Kidney (tissue), 14 donors: Measurements from ENCODE around the gene LY86. TPM values are rescaled to one million over a fixed set of nuclear protein-coding genes. Genes with fewer than 3 reads are reported as not detected.

Experiments used
- DNase-seq, 5 donors: peaks; one replicate each; pipeline ENCODE4 v3.0.0-alpha.2; 2013 to 2020
- FAIRE-seq: peaks from 2 replicates; lab custom pipeline; 2012; peaks lifted over from hg19 to GRCh38; lab: Jason Lieb, UNC
- H3K27ac ChIP-seq, 2 donors: one replicate each; pipeline ENCODE4 v1.7.0; 2013; ENCODE audit warnings: low read depth in 2 of 2, low read length in 2 of 2, inconsistent platforms in 1 of 2
- H3K27me3 ChIP-seq: one replicate; pipeline ENCODE4 v1.7.1; 2013; ENCODE audit warnings: low read length, inconsistent platforms; ENCODE audit not compliant: control insufficient read depth, insufficient read depth
- H3K36me3 ChIP-seq, 3 donors: one replicate each; pipeline versions ENCODE4 v1.7.0 to v1.7.1; 2013; ENCODE audit warnings: low read length in 3 of 3, control low read depth in 1 of 3, inconsistent platforms in 1 of 3; ENCODE audit not compliant: insufficient read depth in 3 of 3, control insufficient read depth in 2 of 3
- H3K4me1 ChIP-seq, 3 donors: one replicate each; pipeline versions ENCODE4 v1.7.0 to v1.7.1; 2013; ENCODE audit warnings: low read length in 3 of 3, inconsistent platforms in 1 of 3, low read depth in 1 of 3; ENCODE audit not compliant: control insufficient read depth in 2 of 3, insufficient read depth in 2 of 3
- H3K4me3 ChIP-seq, 3 donors: one replicate each; pipeline versions ENCODE4 v1.7.0 to v1.8.1; 2013; ENCODE audit warnings: low read length in 3 of 3, control low read depth in 1 of 3, inconsistent platforms in 1 of 3
- H3K9ac ChIP-seq, 3 donors: one replicate each; pipeline versions ENCODE4 v1.7.0 to v1.7.1; 2013; ENCODE audit warnings: low read length in 3 of 3, control low read depth in 1 of 3, inconsistent platforms in 1 of 3
- H3K9me3 ChIP-seq, 3 donors: one replicate each; pipeline versions ENCODE4 v1.7.0 to v1.7.1; 2013; ENCODE audit warnings: low read length in 3 of 3, control low read depth in 1 of 3, inconsistent platforms in 1 of 3; ENCODE audit not compliant: control insufficient read depth in 2 of 3, insufficient read depth in 1 of 3
- CTCF ChIP-seq: IDR thresholded peaks from 3 replicates; pipeline ENCODE4 v1.5.1; 2012; ENCODE audit warnings: mild to moderate bottlenecking, moderate library complexity, borderline replicate concordance; ENCODE audit not compliant: insufficient read depth; ENCODE audit errors: extremely low read depth
- intact Hi-C: fragments of 100-400 bp; cut with DNase I; formaldehyde crosslinking; loops from one replicate; pipeline ENCODE4 v1.11.1; 2022
- polyA plus RNA-seq: library from polyadenylated mRNA; stranded (reverse); fragments of 350-450 nt; fragmentation: Illumina TruSeq; extraction: RNeasy Lipid Tissue Mini Kit (QIAGEN cat#74804); gene quantifications from one replicate; pipeline ENCODE4 v1.2.3, GENCODE V29; 2014; ENCODE audit warnings: low read depth, low replicate concordance; ENCODE audit not compliant: insufficient read depth
- total RNA-seq: library from RNA; stranded (reverse); fragmentation: NEBNext Ultra II Directional; extraction: Animal tissue kit (Norgen Biotek cat#: 25700); gene quantifications from one replicate; pipeline ENCODE4 v1.2.1, GENCODE V29; 2021
- donor health status: control.
- donor health status: control.
- donor health status: control.
- donor health status: control.
- donor health status: control.
- donor health status: DM: yes; HTN: yes; CAD: no.
- donor health status: Normal renal cell carcinoma (clear cell type).

The LY86 gene
- total and polyA plus RNA-seq, 2 donors from 2014 or later = 4.8 to 6.1 TPM

- Histone ChIP-seq H3K36me3 (no peaks in the 10 kb centered on the region), H3K27me3 (no peaks in the 10 kb centered on the region), H3K27ac (peak overlapping the region; percentile 52 to 86), H3K4me3 (peak overlapping the region in 1 of 3 donors; percentile 33), H3K9me3 (no peaks in the 10 kb centered on the region), H3K9ac (no peak overlapping the region), H3K4me1 (peaks cover 8 to 48% (median 29%) of the 10 kb centered on the region in 3 donors)
- DNase-seq (peak; percentile 82 to 96 (median 89)), FAIRE-seq (no peak)
- TF ChIP-seq CTCF = no peak
- intact Hi-C loops = no loop called here
Observed at GRCh38 chr6:6699741-6700367, 111.3 kb downstream of the LY86 start.

- Histone ChIP-seq H3K36me3 (no peaks in the 10 kb centered on the region), H3K27ac (peak overlapping the region; percentile 52 to 86), H3K4me1 (peaks cover 8 to 44% (median 29%) of the 10 kb centered on the region in 3 donors), H3K9ac (no peak overlapping the region), H3K4me3 (no peak overlapping the region), H3K9me3 (no peaks in the 10 kb centered on the region), H3K27me3 (no peaks in the 10 kb centered on the region)
- DNase-seq (peak in 2 of 5 donors; percentile 50 to 53), FAIRE-seq (no peak)
- no peak for TF ChIP-seq CTCF
- intact Hi-C loops = no loop called here
Observed at GRCh38 chr6:6700407-6701270, 112.1 kb downstream of the LY86 start.

- FAIRE-seq = no peak
- intact Hi-C loops = no loop called here
- Histone ChIP-seq H3K27ac (no peak overlapping the region), H3K36me3 (no peaks in the 10 kb centered on the region), H3K4me3 (no peak overlapping the region), H3K27me3 (no peaks in the 10 kb centered on the region), H3K4me1 (peaks cover 8 to 35% (median 19%) of the 10 kb centered on the region in 3 donors), H3K9me3 (no peaks in the 10 kb centered on the region), H3K9ac (no peak overlapping the region)
- TF ChIP-seq CTCF = no peak
- DNase-seq = no peak
Observed at GRCh38 chr6:6701864-6702263, 113.3 kb downstream of the LY86 start.
